Measurements from ENCODE around the gene ORM2.
A peak's percentile ranks its signal among the peaks of the same experiment; 100 is the strongest.

- TF ChIP-seq POLR2AphosphoS5 (IDR thresholded peaks at IDR 0.05; ENCODE audit: low read depth) = peak; percentile 10
- no peak for TF ChIP-seq CTCF (conservative IDR thresholded peaks at IDR 0.05; ENCODE audit: low read depth in 2 of 2)
These were observed 40.7 kb downstream of the ORM2 start for GRCh38 chr9:114370251-114370967.
